GM18505 (cell line): Measurements from ENCODE around the gene MCUB.

Experiments
- ATAC-seq: cut with Tn5 transposase; IDR thresholded peaks from one replicate; pipeline ENCODE4 v1.9.1; 2021; ENCODE audit not compliant: unreplicated experiment
- POLR2A ChIP-seq: IDR thresholded peaks from 4 replicates; pipeline ENCODE4 v1.6.1; 2011; ENCODE audit warnings: borderline replicate concordance; ENCODE audit not compliant: insufficient read depth, insufficient read length; ENCODE audit errors: extremely low read depth

MCUB gene

GRCh38 chr4:109690690-109691410 lies 130.8 kb downstream of the MCUB start:
- no peak for TF ChIP-seq POLR2A
- peak; percentile 92 for ATAC-seq

GRCh38 chr4:109691411-109691920 lies 131.4 kb downstream of the MCUB start:
- no peak for TF ChIP-seq POLR2A
- ATAC-seq, result no peak

DNA sequence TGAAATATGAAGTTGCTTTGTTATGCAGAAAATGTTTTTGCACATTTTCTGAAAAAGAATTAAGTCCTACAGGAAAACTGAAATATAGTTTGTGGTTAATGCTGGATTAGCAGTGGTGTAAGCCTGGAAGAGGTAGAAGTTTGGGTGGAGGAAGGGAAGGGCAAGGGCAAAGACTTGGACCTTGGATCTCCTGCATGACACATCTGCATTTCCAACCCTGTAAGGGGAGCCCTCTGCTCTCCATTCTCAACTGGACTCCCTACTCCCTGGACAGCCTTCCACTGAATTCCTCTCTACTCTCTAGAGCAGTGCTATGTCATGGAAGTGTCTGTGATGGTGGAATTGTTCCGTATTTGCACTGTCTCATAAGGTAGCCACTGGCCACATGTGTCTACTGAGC lies 138.6 kb downstream of the MCUB start:
- no peak for TF ChIP-seq POLR2A
- ATAC-seq, result no peak

- no peak for TF ChIP-seq POLR2A
- ATAC-seq, result no peak
These were observed 139.6 kb downstream of the MCUB start for GRCh38 chr4:109699553-109700225.

- no peak for TF ChIP-seq POLR2A
- ATAC-seq, result no peak
These were observed 141.7 kb downstream of the MCUB start for GRCh38 chr4:109701566-109702410.

GRCh38 chr4:109702950-109703663 lies 143.1 kb downstream of the MCUB start, which contains the start of gene CASP6:
Gene CASP6 (minus strand): TSS chr4:109703445. CDS start chr4:109703395, 50 bp downstream.
- ATAC-seq, result peak; percentile 83
- TF ChIP-seq POLR2A, result peak; percentile 55

DNA sequence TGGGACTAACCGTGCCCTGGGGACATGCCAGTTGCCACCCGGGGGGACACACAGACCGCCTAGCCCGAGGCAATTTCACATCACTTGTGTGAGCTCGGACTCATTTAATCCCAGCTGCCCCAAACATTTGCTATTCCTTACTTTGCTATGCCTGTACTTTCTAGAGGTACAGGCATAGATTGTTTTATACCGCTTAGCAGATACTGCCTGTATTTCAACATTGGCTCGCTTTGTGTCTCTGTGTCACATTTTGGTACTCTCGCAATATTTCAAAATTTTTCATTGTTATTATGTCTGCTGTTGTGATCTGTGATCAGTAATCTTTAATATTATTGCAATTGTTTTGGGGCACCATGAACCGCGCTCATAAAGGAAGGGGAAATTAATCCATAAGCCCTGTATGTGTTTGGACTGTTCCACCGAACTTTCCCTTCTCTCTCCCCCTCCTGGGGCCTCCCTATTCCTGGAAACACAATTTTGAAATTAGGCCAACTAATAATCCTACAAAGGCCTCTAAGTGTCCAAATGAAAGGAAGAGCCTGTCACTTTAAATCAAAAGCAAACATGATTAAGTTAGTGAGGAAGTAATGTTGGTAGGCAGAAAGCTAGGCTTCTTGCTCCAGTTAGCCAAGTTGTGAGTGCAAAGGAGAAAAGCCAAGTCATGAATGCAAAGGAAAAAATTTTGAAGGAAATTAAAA lies 143.8 kb downstream of the MCUB start:
- TF ChIP-seq POLR2A, result no peak

DNA sequence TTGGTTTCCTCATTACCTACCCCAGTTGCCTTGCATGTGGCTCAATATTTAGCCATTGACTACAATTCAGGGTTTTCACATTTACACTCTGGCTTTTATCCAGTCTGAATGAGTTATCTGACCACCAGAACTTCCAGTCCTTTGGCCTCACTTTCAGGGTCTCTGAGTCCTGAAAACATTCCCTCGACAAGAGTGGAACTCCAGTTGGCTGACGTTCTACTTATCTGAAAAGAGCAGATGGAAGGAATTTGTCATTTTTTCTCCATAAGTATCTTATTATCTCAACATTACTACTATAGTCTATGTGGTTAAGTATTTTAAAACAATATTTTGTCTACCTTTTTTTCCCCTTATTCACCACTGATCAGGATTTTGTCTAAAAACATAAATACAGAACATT lies 148.4 kb downstream of the MCUB start:
- TF ChIP-seq POLR2A, result no peak
- ATAC-seq, result no peak

More for the DNA sequence above, 143.8 kb downstream of the MCUB start:
- ATAC-seq, result no peak

- peak; percentile 82 for ATAC-seq
- no peak for TF ChIP-seq POLR2A
These were observed 148.9 kb downstream of the MCUB start for GRCh38 chr4:109708990-109709389.

DNA sequence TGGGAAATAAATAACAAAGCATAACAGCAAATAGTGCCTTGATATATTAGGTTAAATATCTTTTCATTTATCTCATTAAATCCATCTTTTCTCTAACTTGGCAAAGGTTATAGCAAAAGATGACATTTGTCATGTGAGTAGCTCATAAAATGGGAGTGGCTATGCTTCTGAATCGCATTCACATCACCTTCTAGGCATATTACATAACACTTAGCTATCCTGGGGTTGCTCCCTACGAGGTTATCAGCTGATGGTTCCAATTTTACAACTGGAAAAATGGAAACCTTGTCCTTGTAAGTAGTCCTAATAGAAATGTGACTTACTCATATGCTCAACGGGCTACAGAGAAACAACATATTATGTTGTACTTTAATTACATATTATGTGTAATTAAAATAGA lies 153.5 kb downstream of the MCUB start:
- TF ChIP-seq POLR2A, result no peak
- no peak for ATAC-seq

DNA sequence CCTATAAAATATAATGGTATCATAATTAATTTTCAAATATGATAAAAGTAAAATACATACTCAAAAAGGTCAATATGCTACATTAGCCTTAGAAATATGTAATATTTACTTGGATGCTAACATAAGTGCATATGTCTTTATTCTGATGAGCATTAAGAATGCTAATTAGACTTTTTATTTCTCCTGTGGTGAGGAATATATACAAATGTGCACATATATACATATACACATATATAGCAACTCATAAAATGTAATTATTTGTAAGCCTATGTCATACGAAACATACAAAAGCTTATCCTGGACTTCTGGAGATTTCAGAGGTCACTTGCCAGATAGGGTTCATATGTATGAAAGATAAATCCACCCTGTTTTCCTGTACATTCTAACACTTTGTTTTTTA lies 158.7 kb downstream of the MCUB start:
- no peak for TF ChIP-seq POLR2A

DNA sequence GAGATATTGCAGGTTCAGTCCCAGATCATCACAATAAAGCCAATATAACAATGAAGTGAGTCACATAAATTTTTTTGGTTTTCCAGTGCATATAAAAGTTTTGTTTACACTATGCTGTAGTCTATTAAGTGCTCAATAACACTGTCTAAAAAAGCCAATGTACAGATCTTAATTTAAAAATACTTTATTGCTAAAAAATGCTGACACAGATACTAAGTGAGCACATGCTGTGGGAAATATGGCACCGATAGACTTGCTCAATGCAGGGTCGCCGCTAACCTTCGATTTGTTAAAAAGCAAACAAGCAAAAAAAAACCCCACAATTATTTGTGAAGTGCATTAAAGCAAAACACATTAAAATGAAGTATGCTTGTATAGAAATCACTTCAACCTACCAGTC lies 159.6 kb downstream of the MCUB start:
- TF ChIP-seq POLR2A, result no peak
- ATAC-seq, result no peak

More for the DNA sequence above, 158.7 kb downstream of the MCUB start:
- ATAC-seq, result no peak

DNA sequence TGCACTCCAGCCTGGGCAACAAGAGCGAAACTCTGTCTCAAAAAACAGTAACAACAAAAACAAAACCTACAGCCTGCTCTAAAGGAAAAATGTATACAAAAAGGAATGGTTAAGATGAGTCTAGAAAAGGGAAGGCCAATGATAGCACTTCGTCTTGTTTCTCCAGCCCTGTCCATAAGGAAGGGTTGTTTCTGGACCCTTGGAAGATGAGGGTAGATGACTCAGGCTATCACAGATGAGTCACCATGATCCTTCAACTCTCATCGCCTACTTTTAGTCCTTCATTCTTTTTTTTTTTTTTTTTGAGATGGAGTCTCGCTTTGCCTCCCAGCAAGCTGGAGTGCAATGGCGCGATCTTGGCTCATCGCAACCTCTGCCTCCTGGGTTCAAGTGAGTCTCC lies 161.0 kb downstream of the MCUB start:
- no peak for TF ChIP-seq POLR2A
- no peak for ATAC-seq

DNA sequence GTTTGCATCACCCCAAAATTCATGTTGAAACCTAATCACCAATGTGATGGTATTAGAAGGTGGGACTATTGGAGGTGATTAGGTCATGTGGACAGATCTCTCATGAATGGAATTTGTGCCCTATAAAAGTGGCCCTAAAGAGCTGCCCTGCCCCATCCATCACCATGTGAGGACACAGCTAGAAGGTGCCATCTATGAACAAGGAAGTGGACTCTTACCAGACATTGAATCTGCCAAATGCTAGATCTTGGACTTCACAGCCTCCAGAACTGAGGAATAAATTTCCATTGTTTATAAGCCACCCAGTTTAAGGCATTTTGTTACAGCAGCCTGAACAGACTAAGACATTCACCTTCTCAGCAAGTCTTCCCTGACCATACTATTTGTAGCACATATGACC lies 162.3 kb downstream of the MCUB start:
- TF ChIP-seq POLR2A, result no peak
- ATAC-seq, result no peak
